CD14-positive monocyte (primary cell): ENCODE data around the gene SEMA4D. TPM values are rescaled to one million over a fixed set of nuclear protein-coding genes. Genes with fewer than 3 reads are reported as not detected.

Experiments
- DNase-seq, 3 donors: peaks; one replicate each; pipeline ENCODE4 v3.0.0-alpha.2; 2011 to 2022
- H2AFZ ChIP-seq: 2 replicates; pipeline ENCODE4 v1.6.0; 2012; ENCODE audit warnings: mild to moderate bottlenecking, low read depth, low read length, inconsistent platforms; ENCODE audit not compliant: insufficient read depth, poor library complexity, severe bottlenecking
- H3K27ac ChIP-seq, 2 donors: 1 replicate in 1 of 2; 2 replicates in 1 of 2; pipeline ENCODE4 v1.5.1; 2012 to 2013; ENCODE audit warnings: low read length in 2 of 2, control low read depth in 1 of 2, inconsistent platforms in 1 of 2, low read depth in 1 of 2, mild to moderate bottlenecking in 1 of 2
- H3K27me3 ChIP-seq, 2 donors: one replicate each; pipeline versions ENCODE4 v1.6.0 to v1.6.1; 2011 to 2013; ENCODE audit warnings: low read length in 2 of 2; ENCODE audit not compliant: control insufficient read depth in 2 of 2, insufficient read depth in 2 of 2
- H3K36me3 ChIP-seq, 2 donors: replicated peaks in 1 of 2; 1 replicate in 1 of 2; 2 replicates in 1 of 2; pipeline versions ENCODE4 v1.5.1 to v1.6.1; 2012 to 2013; ENCODE audit warnings: low read length in 2 of 2, control low read depth in 1 of 2, inconsistent platforms in 1 of 2, mild to moderate bottlenecking in 1 of 2; ENCODE audit not compliant: insufficient read depth in 2 of 2, control insufficient read depth in 1 of 2
- H3K4me1 ChIP-seq, 2 donors: 1 replicate in 1 of 2; 2 replicates in 1 of 2; pipeline versions ENCODE4 v1.5.1 to v1.6.1; 2012 to 2013; ENCODE audit warnings: low read length in 2 of 2, control low read depth in 1 of 2, inconsistent platforms in 1 of 2, mild to moderate bottlenecking in 1 of 2, moderate library complexity in 1 of 2; ENCODE audit not compliant: insufficient read depth in 2 of 2, control insufficient read depth in 1 of 2
- H3K4me2 ChIP-seq: replicated peaks from 2 replicates; pipeline ENCODE3; 2012; ENCODE audit warnings: low read length, moderate library complexity, mild to moderate bottlenecking; ENCODE audit not compliant: poor library complexity, severe bottlenecking; ENCODE audit errors: extremely low read depth
- H3K4me3 ChIP-seq, 3 experiments: fragments of 200-600 bp in 1 of 3; sonication (generic) in 1 of 3; replicated peaks in 1 of 3; 1 replicate in 2 of 3; 2 replicates in 1 of 3; pipeline ENCODE4 v1.5.1; 2011 to 2013; ENCODE audit warnings: low read length in 3 of 3, mild to moderate bottlenecking in 3 of 3, control low read depth in 2 of 3, low read depth in 2 of 3, inconsistent platforms in 1 of 3, moderate library complexity in 1 of 3
- H3K79me2 ChIP-seq: 2 replicates; pipeline ENCODE4 v1.6.0; 2012; ENCODE audit warnings: mild to moderate bottlenecking, control low read depth, inconsistent platforms, low read length, moderate library complexity; ENCODE audit not compliant: insufficient read depth
- H3K9ac ChIP-seq: 2 replicates; pipeline ENCODE4 v1.6.0; 2017; ENCODE audit warnings: low read length, mild to moderate bottlenecking; ENCODE audit not compliant: insufficient read depth, poor library complexity, severe bottlenecking
- H3K9me3 ChIP-seq, 2 donors: replicated peaks in 1 of 2; 1 replicate in 1 of 2; 2 replicates in 1 of 2; pipeline versions ENCODE4 v1.5.1 to v1.6.1; 2012 to 2013; ENCODE audit warnings: low read length in 2 of 2, control low read depth in 1 of 2; ENCODE audit not compliant: control insufficient read depth in 1 of 2, insufficient read depth in 1 of 2
- H4K20me1 ChIP-seq: 2 replicates; pipeline ENCODE4 v1.6.0; 2012; ENCODE audit warnings: mild to moderate bottlenecking, low read length, control low read depth, moderate library complexity; ENCODE audit not compliant: insufficient read depth
- H3K27ac Mint-ChIP-seq, 7 donors: one replicate each; pipeline ENCODE4 v1.8.0; 2020; ENCODE audit warnings: mild to moderate bottlenecking in 7 of 7, mixed read lengths in 7 of 7, moderate library complexity in 6 of 7, inconsistent platforms in 2 of 7
- H3K27me3 Mint-ChIP-seq, 3 donors: one replicate each; pipeline ENCODE4 v1.8.0; 2021 to 2022; ENCODE audit warnings: low read depth in 3 of 3, mild to moderate bottlenecking in 3 of 3, mixed read lengths in 3 of 3, moderate library complexity in 3 of 3, inconsistent platforms in 1 of 3
- H3K36me3 Mint-ChIP-seq, 2 donors: one replicate each; pipeline ENCODE4 v1.8.0; 2020; ENCODE audit warnings: mixed read lengths in 2 of 2, inconsistent platforms in 1 of 2, mild to moderate bottlenecking in 1 of 2
- H3K4me1 Mint-ChIP-seq: one replicate; pipeline ENCODE4 v1.8.0; 2020; ENCODE audit warnings: mild to moderate bottlenecking, mixed read lengths
- H3K4me3 Mint-ChIP-seq, 2 donors: one replicate each; pipeline ENCODE4 v1.8.0; 2020; ENCODE audit warnings: mild to moderate bottlenecking in 2 of 2, mixed read lengths in 2 of 2, moderate library complexity in 1 of 2
- H3K9me3 Mint-ChIP-seq, 7 donors: one replicate each; pipeline ENCODE4 v1.8.0; 2020 to 2022; ENCODE audit warnings: mixed read lengths in 7 of 7, mild to moderate bottlenecking in 6 of 7, moderate library complexity in 6 of 7, inconsistent platforms in 2 of 7
- CTCF ChIP-seq: fragments of 200-600 bp; IDR thresholded peaks from one replicate; pipeline ENCODE4 v1.8.0; 2022; ENCODE audit warnings: antibody characterized with exemption, mild to moderate bottlenecking
- WGBS: methylation state at CpG from one replicate; pipeline ENCODE4 v1.1.5; 2013; ENCODE audit warnings: missing lambda C conversion rate; ENCODE audit not compliant: insufficient coverage; 5-methylcytosine and 5-hydroxymethylcytosine counted together
- intact Hi-C, 2 donors: fragments of 100-400 bp; cut with micrococcal nuclease; formaldehyde crosslinking; loops; one replicate each; pipeline versions ENCODE4 v1.15.0 to v1.15.1; 2023
- polyA plus RNA-seq, 3 donors: library from polyadenylated mRNA; depleted of rRNA in 1 of 3; unstranded in 2 of 3; stranded (reverse) in 1 of 3; fragments of 300-500 nt in 2 of 3; fragments of >200 nt in 1 of 3; fragmentation: Illumina TruSeq in 2 of 3; gene quantifications; 1 replicate in 2 of 3; 2 replicates in 1 of 3; pipeline ENCODE4 v1.2.3, GENCODE V29; 2012 to 2021

SEMA4D gene
- polyA plus RNA-seq, 3 donors, result 28.2 to 117 (median 28.6) TPM

- Mint-ChIP-seq H3K4me1 (peaks cover 1% of the 10 kb centered on the region), H3K4me3 (no peak overlapping the region), H3K27ac (no peak overlapping the region), H3K36me3 (peaks cover 84 to 96% of the 10 kb centered on the region in 2 donors), H3K9me3 (no peaks in the 10 kb centered on the region), H3K27me3 (no peaks in the 10 kb centered on the region)
- intact Hi-C loops, result no loop called here
- WGBS, result 100% methylated on average over 7 of the region's 7 CpGs
- Histone ChIP-seq H3K4me2 (no peak overlapping the region), H3K4me1 (no peaks in the 10 kb centered on the region), H3K4me3 (no peak overlapping the region), H3K27ac (no peak overlapping the region), H3K36me3 (peaks cover 92 to 98% of the 10 kb centered on the region in 2 donors), H3K9ac (no peak overlapping the region), H3K27me3 (no peaks in the 10 kb centered on the region), H3K79me2 (peaks cover under 1% of the 10 kb centered on the region), H2AFZ (no peak overlapping the region), H4K20me1 (peaks cover 11% of the 10 kb centered on the region), H3K9me3 (no peaks in the 10 kb centered on the region)
- TF ChIP-seq CTCF, result no peak
- no peak for DNase-seq
Observed at GRCh38 chr9:89330513-89330912, 167.4 kb downstream of the SEMA4D start.

DNA sequence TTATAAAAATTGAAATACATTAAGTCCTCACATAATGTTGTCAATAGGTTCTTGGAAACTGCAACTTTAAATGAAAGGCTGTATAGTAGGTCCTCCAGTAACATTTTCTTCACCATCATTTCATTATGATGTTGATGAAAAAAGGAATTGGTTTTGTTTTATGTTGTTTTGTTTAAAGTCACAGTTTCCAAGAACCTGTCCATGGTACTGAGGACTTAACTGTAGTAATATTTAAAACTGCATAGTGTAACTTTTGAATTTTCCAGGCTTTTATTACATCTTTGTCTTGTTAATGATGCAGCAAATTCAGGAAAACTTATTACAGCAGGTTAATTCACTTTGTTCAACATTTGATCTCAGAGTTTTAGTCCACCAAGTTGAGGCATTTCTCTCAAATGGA lies 168.0 kb downstream of the SEMA4D start:
- no peaks in the 10 kb centered on the region for H3K9me3 Mint-ChIP-seq
- H3K4me1 ChIP-seq, result no peaks in the 10 kb centered on the region
- TF ChIP-seq CTCF, result no peak
- no peaks in the 10 kb centered on the region for H3K27me3 Mint-ChIP-seq
- no peak overlapping the region for H3K27ac Mint-ChIP-seq
- H3K9me3 ChIP-seq, result no peaks in the 10 kb centered on the region
- H3K27ac ChIP-seq, result no peak overlapping the region
- H3K9ac ChIP-seq, result no peak overlapping the region
- no peak overlapping the region for H3K4me3 ChIP-seq
- no peak overlapping the region for H3K4me3 Mint-ChIP-seq
- peaks cover 6% of the 10 kb centered on the region for H3K79me2 ChIP-seq
- no peak overlapping the region for H3K4me2 ChIP-seq
- peaks cover 13% of the 10 kb centered on the region for H4K20me1 ChIP-seq
- H3K27me3 ChIP-seq, result no peaks in the 10 kb centered on the region
- H3K4me1 Mint-ChIP-seq, result peaks cover 1% of the 10 kb centered on the region
- DNase-seq, result no peak
- H3K36me3 ChIP-seq, result peaks cover 88 to 98% of the 10 kb centered on the region in 2 donors
- no peak overlapping the region for H2AFZ ChIP-seq
- peaks cover 81 to 94% of the 10 kb centered on the region in 2 donors for H3K36me3 Mint-ChIP-seq
- intact Hi-C loops, result loop anchor here in 1 of 2 donors (10.0 kb wide), 1 partner anchor 205 kb away; no protein-coding TSS in a partner anchor
